Measurements from ENCODE around the gene CACNB4.

- TF ChIP-seq CTCF (conservative IDR thresholded peaks at IDR 0.05; ENCODE audit: low read length) (no peak), EZH2phosphoT487 (IDR thresholded peaks at IDR 0.05; ENCODE audit: borderline replicate concordance, low read depth, low read length) (no peak)
Measured at GRCh38 chr2:151979694-151980093, 119.2 kb downstream of the CACNB4 start.

Data from OCI-LY7 (cell line).